22Rv1 (cell line): ENCODE data around the gene STK10.

Experiments
- ZFX ChIP-seq: fragments of 450-650 bp; IDR thresholded peaks from 2 replicates; pipeline ENCODE4 v1.6.1; 2017; ENCODE audit warnings: antibody characterized with exemption, borderline replicate concordance
- TF ChIP-seq, protein P1 (sequence below): fragments of 450-650 bp; IDR thresholded peaks from 2 replicates; pipeline ENCODE4 v1.5.1; 2017; ENCODE audit warnings: mild to moderate bottlenecking

DNA sequence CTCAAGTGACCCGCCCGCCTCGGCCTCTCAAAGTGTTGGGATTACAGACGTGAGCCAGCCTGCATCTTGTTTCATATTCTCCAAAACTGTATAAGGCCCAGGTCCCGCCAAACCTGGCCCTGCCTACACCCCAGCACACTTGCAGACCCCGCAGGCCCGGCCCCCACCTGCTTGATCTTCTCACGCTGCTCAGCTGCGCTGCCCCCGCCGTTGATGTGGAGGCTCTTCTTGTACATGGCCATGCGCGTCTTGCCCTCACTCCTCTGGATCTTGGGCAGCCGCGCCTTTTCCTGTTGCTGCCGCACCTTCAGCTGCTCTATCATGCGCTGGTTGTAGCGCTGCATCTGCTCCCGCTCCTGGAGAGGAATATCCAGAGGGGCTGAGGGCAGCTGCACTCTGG, 132.6 kb downstream of the STK10 start:
- TF ChIP-seq, protein P1, sequence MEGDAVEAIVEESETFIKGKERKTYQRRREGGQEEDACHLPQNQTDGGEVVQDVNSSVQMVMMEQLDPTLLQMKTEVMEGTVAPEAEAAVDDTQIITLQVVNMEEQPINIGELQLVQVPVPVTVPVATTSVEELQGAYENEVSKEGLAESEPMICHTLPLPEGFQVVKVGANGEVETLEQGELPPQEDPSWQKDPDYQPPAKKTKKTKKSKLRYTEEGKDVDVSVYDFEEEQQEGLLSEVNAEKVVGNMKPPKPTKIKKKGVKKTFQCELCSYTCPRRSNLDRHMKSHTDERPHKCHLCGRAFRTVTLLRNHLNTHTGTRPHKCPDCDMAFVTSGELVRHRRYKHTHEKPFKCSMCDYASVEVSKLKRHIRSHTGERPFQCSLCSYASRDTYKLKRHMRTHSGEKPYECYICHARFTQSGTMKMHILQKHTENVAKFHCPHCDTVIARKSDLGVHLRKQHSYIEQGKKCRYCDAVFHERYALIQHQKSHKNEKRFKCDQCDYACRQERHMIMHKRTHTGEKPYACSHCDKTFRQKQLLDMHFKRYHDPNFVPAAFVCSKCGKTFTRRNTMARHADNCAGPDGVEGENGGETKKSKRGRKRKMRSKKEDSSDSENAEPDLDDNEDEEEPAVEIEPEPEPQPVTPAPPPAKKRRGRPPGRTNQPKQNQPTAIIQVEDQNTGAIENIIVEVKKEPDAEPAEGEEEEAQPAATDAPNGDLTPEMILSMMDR = no peak
- TF ChIP-seq ZFX = no peak
